Endothelial cell of umbilical vein (primary cell): ENCODE measurements around the gene ATG10. TPM values are rescaled to one million over a fixed set of nuclear protein-coding genes. Genes with fewer than 3 reads are reported as not detected.

Experiments
- BruUV-seq: library from RNA; stranded (reverse); fragments of 400-500 nt; replicated peaks from 2 replicates; lab custom pipeline; 2021; lab: Mats Ljungman, UMichigan
- CTCF ChIA-PET: fragments of 300-600, 350-600 bp; sonication (Branson Sonifier 250); formaldehyde crosslinking; loops from one replicate; lab custom pipeline; 2021; ENCODE audit warnings: antibody characterized with exemption, inconsistent platforms; lab: Charles Lee
- POLR2A ChIA-PET: fragments of 300-600, 350-600 bp; sonication (Branson Sonifier 250); formaldehyde crosslinking; loops from one replicate; lab custom pipeline; 2021; ENCODE audit warnings: antibody characterized with exemption, inconsistent platforms; lab: Charles Lee
- DNase-seq: peaks from one replicate; pipeline ENCODE4 v3.0.0-alpha.2; 2011; ENCODE audit warnings: low read depth, low spot score
- FAIRE-seq: peaks from 2 replicates; lab custom pipeline; 2011; peaks lifted over from hg19 to GRCh38; lab: Jason Lieb, UNC
- H2AFZ ChIP-seq: 2 replicates; pipeline ENCODE4 v1.6.0; 2012; ENCODE audit warnings: low read depth, low read length, control low read depth, inconsistent platforms
- H3K27ac ChIP-seq: 2 replicates; pipeline ENCODE4 v1.5.1; 2011; ENCODE audit warnings: low read depth, mild to moderate bottlenecking, control low read depth, low read length, moderate library complexity; ENCODE audit not compliant: insufficient read depth
- H3K27me3 ChIP-seq, 2 experiments: 2 replicates each; pipeline versions ENCODE4 v1.6.0 to v1.6.1; 2011; ENCODE audit warnings: low read length in 2 of 2, mixed read lengths in 1 of 2; ENCODE audit not compliant: control insufficient read depth in 2 of 2, insufficient read depth in 2 of 2
- H3K36me3 ChIP-seq, 2 experiments: 2 replicates in 1 of 2; 3 replicates in 1 of 2; pipeline ENCODE4 v1.5.1; 2011; ENCODE audit warnings: low read length in 2 of 2, mild to moderate bottlenecking in 1 of 2, moderate library complexity in 1 of 2; ENCODE audit not compliant: control insufficient read depth in 2 of 2, insufficient read depth in 2 of 2; ENCODE audit errors: extremely low read depth in 1 of 2
- H3K4me1 ChIP-seq: 3 replicates; pipeline ENCODE4 v1.5.1; 2011; ENCODE audit warnings: mild to moderate bottlenecking, low read length; ENCODE audit not compliant: control insufficient read depth, insufficient read depth; ENCODE audit errors: extremely low read depth
- H3K4me2 ChIP-seq: 2 replicates; pipeline ENCODE4 v1.6.1; 2011; ENCODE audit warnings: low read length, control low read depth, mixed read lengths; ENCODE audit not compliant: insufficient read depth
- H3K4me3 ChIP-seq, 3 experiments: fragments of 200-600 bp in 1 of 3; sonication (generic), shearing (Covaris generic) in 1 of 3; replicated peaks in 1 of 3; 2 replicates each; pipeline ENCODE4 v1.5.1; 2011 to 2016; ENCODE audit warnings: control low read depth in 3 of 3, low read length in 3 of 3, mild to moderate bottlenecking in 2 of 3, inconsistent platforms in 1 of 3, low read depth in 1 of 3, moderate library complexity in 1 of 3; ENCODE audit not compliant: insufficient read depth in 1 of 3
- H3K79me2 ChIP-seq: 2 replicates; pipeline ENCODE4 v1.6.0; 2012; ENCODE audit warnings: low read length, inconsistent platforms; ENCODE audit not compliant: control insufficient read depth, insufficient read depth
- H3K9ac ChIP-seq: replicated peaks from 2 replicates; pipeline ENCODE3; 2011; ENCODE audit warnings: low read length, control low read depth; ENCODE audit not compliant: insufficient read depth; ENCODE audit errors: extremely low read depth
- H3K9me1 ChIP-seq: replicated peaks from 3 replicates; pipeline ENCODE4 v1.6.0; 2011; ENCODE audit warnings: mild to moderate bottlenecking, low read length; ENCODE audit not compliant: control insufficient read depth, insufficient read depth; ENCODE audit errors: extremely low read depth
- H3K9me3 ChIP-seq: replicated peaks from 2 replicates; pipeline ENCODE4 v1.5.1; 2012; ENCODE audit warnings: low read length, inconsistent platforms; ENCODE audit not compliant: control insufficient read depth, insufficient read depth
- H4K20me1 ChIP-seq: replicated peaks from 2 replicates; pipeline ENCODE3; 2011; ENCODE audit warnings: mild to moderate bottlenecking, low read length; ENCODE audit not compliant: control insufficient read depth, insufficient read depth; ENCODE audit errors: extremely low read depth
- CTCF ChIP-seq, 2 donors: IDR thresholded peaks; 1 replicate in 1 of 2; 2 replicates in 1 of 2; pipeline ENCODE4 v1.5.1; 2011; ENCODE audit warnings: low read length in 2 of 2, mild to moderate bottlenecking in 2 of 2, moderate library complexity in 2 of 2, control low read depth in 1 of 2, inconsistent platforms in 1 of 2, low read depth in 1 of 2; ENCODE audit not compliant: insufficient read depth in 1 of 2; ENCODE audit errors: extremely low read depth in 1 of 2
- EZH2 ChIP-seq: IDR thresholded peaks from 2 replicates; pipeline ENCODE4 v1.6.1; 2012; ENCODE audit warnings: borderline replicate concordance, low read depth, mild to moderate bottlenecking, moderate library complexity, low read length, inconsistent platforms; ENCODE audit not compliant: severe bottlenecking
- FOS ChIP-seq: IDR thresholded peaks from 2 replicates; pipeline ENCODE4 v1.6.1; 2011; ENCODE audit warnings: mild to moderate bottlenecking, low read length, moderate library complexity, borderline replicate concordance; ENCODE audit not compliant: insufficient read depth
- GATA2 ChIP-seq: IDR thresholded peaks from 2 replicates; pipeline ENCODE4 v1.7.0; 2011; ENCODE audit warnings: low read depth, mild to moderate bottlenecking, moderate library complexity, mixed read lengths, low read length; ENCODE audit not compliant: insufficient read length, insufficient read depth
- JUN ChIP-seq: IDR thresholded peaks from 2 replicates; pipeline ENCODE4 v1.6.1; 2011; ENCODE audit warnings: borderline replicate concordance, low read depth; ENCODE audit not compliant: insufficient read length, insufficient read depth
- MAX ChIP-seq: IDR thresholded peaks from 2 replicates; pipeline ENCODE4 v1.6.1; 2011; ENCODE audit not compliant: insufficient read depth, insufficient read length
- MYC ChIP-seq: IDR thresholded peaks from one replicate; pipeline ENCODE4 v1.6.1; 2011; ENCODE audit warnings: mild to moderate bottlenecking, low read depth, low read length
- POLR2A ChIP-seq: IDR thresholded peaks from 2 replicates; pipeline ENCODE4 v1.6.1; 2012; ENCODE audit warnings: low read depth, mild to moderate bottlenecking, control low read depth, low read length
- POLR2AphosphoS5 ChIP-seq: IDR thresholded peaks from 2 replicates; pipeline ENCODE4 v1.6.1; 2012; ENCODE audit warnings: low read depth, mild to moderate bottlenecking, control low read depth, low read length, moderate library complexity; ENCODE audit not compliant: insufficient read depth
- dilution Hi-C: fragments of 300-500 bp; cut with MboI; formaldehyde crosslinking; loops from one replicate; pipeline ENCODE4 v1.15.0; 2019; ENCODE audit warnings: low sequenced_read_pairs; ENCODE audit not compliant: extremely low pct_ligation_motif_present
- intact Hi-C: fragments of 100-400 bp; cut with micrococcal nuclease; formaldehyde crosslinking; loops from one replicate; pipeline ENCODE4 v1.10.0; 2022
- polyA plus RNA-seq, 4 experiments: library from polyadenylated mRNA; depleted of rRNA in 3 of 4; stranded (reverse) in 3 of 4; unstranded in 1 of 4; fragments of >200 nt; gene quantifications; 2 replicates each; pipeline versions ENCODE4 v1.2.1 to v1.2.3, GENCODE V29; 2011 to 2012; ENCODE audit warnings: missing spikeins in 1 of 4
- total RNA-seq: library from RNA; stranded (reverse); gene quantifications from 2 replicates; pipeline ENCODE4 v1.2.3, GENCODE V29; 2021

Gene ATG10
- total and polyA plus RNA-seq, 2 donors (not counting 3 experiments of a cell fraction or from before 2014, with no cell fraction given) = 1.6 to 3.9 TPM

GRCh38 chr5:82142217-82142841, 170.5 kb downstream of the ATG10 start:
- H3K4me3 ChIP-seq = no peak overlapping the region
- H2AFZ ChIP-seq = no peak overlapping the region
- no TSS peak for BruUV-seq
- intact Hi-C loops = no loop called here
- no peak overlapping the region for H3K4me2 ChIP-seq
- no peaks in the 10 kb centered on the region for H4K20me1 ChIP-seq
- no peaks in the 10 kb centered on the region for H3K9me1 ChIP-seq
- dilution Hi-C loops = no loop called here
- FAIRE-seq (no peak), DNase-seq (no peak)
- no peaks in the 10 kb centered on the region for H3K4me1 ChIP-seq
- H3K9ac ChIP-seq = no peak overlapping the region
- no peaks in the 10 kb centered on the region for H3K79me2 ChIP-seq
- ChIA-PET POLR2A (no interaction called here), CTCF (no interaction called here)
- TF ChIP-seq MAX (no peak), MYC (no peak), FOS (no peak), CTCF (IDR thresholded peaks at IDR 0.05; ENCODE audit: extremely low read depth in 1 of 2, insufficient read depth in 1 of 2, low read depth in 1 of 2, low read length in 2 of 2) (no peak), POLR2A (no peak), EZH2 (no peak), JUN (no peak), GATA2 (no peak), POLR2AphosphoS5 (no peak)
- H3K27ac ChIP-seq = no peak overlapping the region
- no peaks in the 10 kb centered on the region for H3K36me3 ChIP-seq
- H3K27me3 ChIP-seq = no peaks in the 10 kb centered on the region
- no peaks in the 10 kb centered on the region for H3K9me3 ChIP-seq
